Psoas muscle (tissue), 8 donors: ENCODE results near the gene DAND5. TPM values are rescaled to one million over a fixed set of nuclear protein-coding genes. Genes with fewer than 3 reads are reported as not detected.
A peak's percentile ranks its signal among the peaks of the same experiment; 100 is the strongest.

ENCODE experiments used
- ATAC-seq, 4 donors: fragments of 200-7000 bp; cut with Tn5 transposase; one replicate each; pipeline ENCODE4 v1.9.1; 2020; ENCODE audit warnings: moderate library complexity in 3 of 4, mild to moderate bottlenecking in 2 of 4
- DNase-seq, 2 donors: peaks; one replicate each; pipeline ENCODE4 v3.0.0-alpha.2; 2020
- H3K27ac ChIP-seq: fragments of 200-600 bp; one replicate; pipeline ENCODE4 v1.8.0; 2022
- H3K27me3 ChIP-seq, 3 donors: fragments of 200-600 bp in 1 of 3; one replicate each; pipeline versions ENCODE4 v1.6.1 to v1.8.0; 2013 to 2022; ENCODE audit warnings: low read length in 2 of 3, mild to moderate bottlenecking in 2 of 3, moderate library complexity in 1 of 3; ENCODE audit not compliant: insufficient read depth in 3 of 3
- H3K36me3 ChIP-seq, 2 donors: fragments of 200-600 bp in 1 of 2; one replicate each; pipeline versions ENCODE4 v1.6.1 to v1.8.0; 2013 to 2022; ENCODE audit warnings: low read depth in 1 of 2, mild to moderate bottlenecking in 1 of 2, moderate library complexity in 1 of 2; ENCODE audit not compliant: insufficient read depth in 1 of 2
- H3K4me1 ChIP-seq: fragments of 200-600 bp; one replicate; pipeline ENCODE4 v1.8.0; 2022
- H3K4me3 ChIP-seq: fragments of 200-600 bp; one replicate; pipeline ENCODE4 v1.8.0; 2022; ENCODE audit warnings: mild to moderate bottlenecking
- H3K9me3 ChIP-seq: fragments of 200-600 bp; one replicate; pipeline ENCODE4 v1.8.0; 2022
- CTCF ChIP-seq: fragments of 200-600 bp; IDR thresholded peaks from one replicate; pipeline ENCODE4 v1.8.0; 2022; ENCODE audit warnings: antibody characterized with exemption
- WGBS, 3 donors: extraction: QIAGEN DNeasy Blood & Tissue Kit; methylation state at CpG; one replicate each; pipeline versions ENCODE4 v1.1.6 to v1.1.7; 2013; 5-methylcytosine and 5-hydroxymethylcytosine counted together
- intact Hi-C, 2 donors: fragments of 100-400 bp; cut with DNase I; formaldehyde crosslinking; loops; one replicate each; pipeline versions ENCODE4 v1.11.0 to v1.14.2; 2022
- polyA plus RNA-seq, 3 donors: library from polyadenylated mRNA; stranded (reverse); fragments of 200-250 nt; gene quantifications; one replicate each; pipeline ENCODE4 v1.2.3, GENCODE V29; 2013
- total RNA-seq, 4 donors: library from RNA; stranded (reverse); fragmentation: NEBNext Ultra II Directional in 2 of 4; extraction: Animal tissue kit (Norgen Biotek cat#: 25700) in 2 of 4; gene quantifications; one replicate each; pipeline versions ENCODE4 v1.2.1 to v1.2.4, GENCODE V29; 2021 to 2023
- donor health status: healthy with polysubstance abuse.
- donor health status: DM: no; HTN: no; CAD: no; lungs with moderate emphysema.
- donor health status: Bipolar disorder and iron deficiency.
- donor health status: healthy.
- donor health status: DM: yes; HTN: yes; CAD: no.
- donor health status: DM: no; HTN: no; CAD: no.
- donor health status: DM: no; HTN: no; CAD: no.
- donor health status: DM: yes; HTN: yes; CAD: no.

DAND5 gene
- total and polyA plus RNA-seq, 7 donors, result 0.26 TPM; not detected in 6

- 35 to 57% (median 41%) methylated on average over 58 to 62 of the region's 62 CpGs for WGBS, 3 donors
- no peaks in the 10 kb centered on the region for H3K9me3 ChIP-seq
These were observed 40.9 kb downstream of the DAND5 start for GRCh38 chr19:13010038-13010991.

GRCh38 chr19:13010992-13011652, 41.7 kb downstream of the DAND5 start:
- H3K9me3 ChIP-seq, result no peaks in the 10 kb centered on the region
- no peak for DNase-seq
- H3K4me1 ChIP-seq, result peaks cover 76% of the 10 kb centered on the region
- H3K4me3 ChIP-seq, result peak overlapping the region; percentile 70
- H3K36me3 ChIP-seq, result no peaks in the 10 kb centered on the region
- H3K27ac ChIP-seq, result peak overlapping the region; percentile 99
- no peak for TF ChIP-seq CTCF
- H3K27me3 ChIP-seq, result no peaks in the 10 kb centered on the region
- no peak for ATAC-seq
- 56 to 60% (median 60%) methylated on average over 39 of the region's 39 CpGs for WGBS, 3 donors
- intact Hi-C loops, result no loop called here

More at GRCh38 chr19:13010038-13010991, 40.9 kb downstream of the DAND5 start:
- no peaks in the 10 kb centered on the region for H3K36me3 ChIP-seq
- no peak for ATAC-seq
- DNase-seq, result peak; percentile 71 to 80
- peak overlapping the region; percentile 99 for H3K27ac ChIP-seq
- intact Hi-C loops, result no loop called here
- H3K4me1 ChIP-seq, result peaks cover 79% of the 10 kb centered on the region
- no peak for TF ChIP-seq CTCF
- H3K27me3 ChIP-seq, result no peaks in the 10 kb centered on the region
- peak overlapping the region; percentile 37 for H3K4me3 ChIP-seq

- peaks cover 75% of the 10 kb centered on the region for H3K4me1 ChIP-seq
- DNase-seq (peak in 1 of 2 donors; percentile 68), ATAC-seq (peak in 3 of 4 donors; percentile 25 to 43 (median 34))
- H3K9me3 ChIP-seq, result no peaks in the 10 kb centered on the region
- TF ChIP-seq CTCF, result peak; percentile 10
- H3K27ac ChIP-seq, result peak overlapping the region; percentile 99
- peak overlapping the region; percentile 70 for H3K4me3 ChIP-seq
- H3K36me3 ChIP-seq, result no peaks in the 10 kb centered on the region
- WGBS, 3 donors, result 46 to 56% (median 47%) methylated on average over 53 to 54 of the region's 54 CpGs
- intact Hi-C loops, result no loop called here
- H3K27me3 ChIP-seq, result no peaks in the 10 kb centered on the region
These were observed 42.4 kb downstream of the DAND5 start for GRCh38 chr19:13011653-13012389.

- Histone ChIP-seq H3K4me3 (peak overlapping the region; percentile 70), H3K36me3 (no peaks in the 10 kb centered on the region), H3K4me1 (peaks cover 77% of the 10 kb centered on the region), H3K27ac (peak overlapping the region; percentile 99), H3K9me3 (no peaks in the 10 kb centered on the region), H3K27me3 (no peaks in the 10 kb centered on the region)
- ATAC-seq (no peak), DNase-seq (no peak)
- TF ChIP-seq CTCF, result no peak
- intact Hi-C loops, result no loop called here
- WGBS, 3 donors, result 24 to 46% (median 26%) methylated on average over 19 to 23 of the region's 23 CpGs
These were observed 43.0 kb downstream of the DAND5 start for GRCh38 chr19:13012390-13012689.
